Spinal cord (tissue), 10 donors: ENCODE results near the gene PRMT9. TPM values are rescaled to one million over a fixed set of nuclear protein-coding genes. Genes with fewer than 3 reads are reported as not detected.
A peak's percentile ranks its signal among the peaks of the same experiment; 100 is the strongest.

Experiments used
- DNase-seq, 6 donors: peaks; one replicate each; pipeline versions ENCODE4 v3.0.0 to v3.0.0-alpha.2; 2013 to 2015; ENCODE audit warnings: low spot score in 6 of 6, low read depth in 4 of 6
- H3K27ac ChIP-seq: one replicate; pipeline ENCODE4 v1.5.1; 2013; ENCODE audit warnings: low read depth, low read length, control low read depth
- H3K27me3 ChIP-seq: one replicate; pipeline ENCODE4 v1.6.1; 2013; ENCODE audit warnings: low read length; ENCODE audit not compliant: control insufficient read depth, insufficient read depth
- H3K36me3 ChIP-seq: one replicate; pipeline ENCODE4 v1.6.1; 2013; ENCODE audit warnings: low read length; ENCODE audit not compliant: control insufficient read depth, insufficient read depth
- H3K4me1 ChIP-seq: one replicate; pipeline ENCODE4 v1.6.1; 2013; ENCODE audit warnings: low read length; ENCODE audit not compliant: control insufficient read depth, insufficient read depth
- H3K4me3 ChIP-seq: one replicate; pipeline ENCODE4 v1.5.1; 2013; ENCODE audit warnings: low read depth, low read length, control low read depth
- H3K9me3 ChIP-seq: one replicate; pipeline ENCODE4 v1.6.1; 2013; ENCODE audit warnings: low read length; ENCODE audit not compliant: control insufficient read depth, insufficient read depth
- WGBS: methylation state at CpG from one replicate; pipeline ENCODE4 v1.1.5; 2013; ENCODE audit warnings: missing lambda C conversion rate; ENCODE audit not compliant: insufficient coverage; 5-methylcytosine and 5-hydroxymethylcytosine counted together
- polyA plus RNA-seq, 2 donors: library from polyadenylated mRNA; unstranded; fragments of 120-200 nt; gene quantifications; one replicate each; pipeline ENCODE4 v1.2.1, GENCODE V29; 2013; ENCODE audit not compliant: insufficient read length in 2 of 2
- total RNA-seq, 2 donors: library from RNA; depleted of rRNA in 1 of 2; stranded (reverse); fragments of 120-200 nt in 1 of 2; fragments of >200 nt in 1 of 2; gene quantifications; one replicate each; pipeline versions ENCODE4 v1.2.3 to v1.2.4, GENCODE V29; 2013 to 2014
- donor health status: healthy.

The PRMT9 gene
- total and polyA plus RNA-seq, 4 donors, result 14.4 to 27.2 (median 17.6) TPM

DNA sequence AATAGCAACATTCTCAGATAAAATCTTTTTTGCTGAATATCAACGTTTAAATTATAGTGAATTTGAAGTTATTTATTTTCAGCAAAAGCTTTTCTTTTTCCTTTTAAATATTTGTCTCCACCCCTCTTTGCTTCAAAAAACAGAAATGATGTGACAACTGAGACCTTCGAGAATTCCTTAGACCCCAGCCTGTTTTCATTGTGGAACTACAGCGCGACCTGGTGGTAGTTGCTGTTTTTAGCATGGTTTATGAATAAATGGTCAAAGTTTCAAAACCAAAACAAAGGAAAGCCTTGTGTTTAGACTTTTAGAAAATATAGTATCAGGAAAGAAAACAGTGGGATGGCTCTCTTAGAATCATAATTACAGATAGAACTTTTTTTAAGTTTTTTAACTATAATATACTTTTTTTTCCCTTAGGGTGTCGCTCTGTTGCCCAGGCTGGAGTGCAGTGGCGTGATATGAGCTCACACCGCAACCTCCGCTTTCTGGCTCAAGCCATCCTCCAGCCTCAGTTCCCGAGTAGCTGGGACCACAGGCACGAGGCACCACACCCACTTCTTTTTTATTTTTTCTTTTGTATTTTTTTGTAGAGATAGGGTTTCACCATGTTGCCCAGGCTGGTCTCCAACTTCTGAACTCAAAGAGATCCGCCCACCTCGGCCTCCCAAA, 93.6 kb downstream of the PRMT9 start:
- peak; percentile 54 to 91 (median 71) for DNase-seq
- Histone ChIP-seq H3K4me3 (no peak overlapping the region), H3K27me3 (no peaks in the 10 kb centered on the region), H3K36me3 (no peaks in the 10 kb centered on the region), H3K9me3 (no peaks in the 10 kb centered on the region), H3K4me1 (peaks cover 5% of the 10 kb centered on the region), H3K27ac (no peak overlapping the region)
- 100% methylated on average over 3 of the region's 12 CpGs for WGBS

DNA sequence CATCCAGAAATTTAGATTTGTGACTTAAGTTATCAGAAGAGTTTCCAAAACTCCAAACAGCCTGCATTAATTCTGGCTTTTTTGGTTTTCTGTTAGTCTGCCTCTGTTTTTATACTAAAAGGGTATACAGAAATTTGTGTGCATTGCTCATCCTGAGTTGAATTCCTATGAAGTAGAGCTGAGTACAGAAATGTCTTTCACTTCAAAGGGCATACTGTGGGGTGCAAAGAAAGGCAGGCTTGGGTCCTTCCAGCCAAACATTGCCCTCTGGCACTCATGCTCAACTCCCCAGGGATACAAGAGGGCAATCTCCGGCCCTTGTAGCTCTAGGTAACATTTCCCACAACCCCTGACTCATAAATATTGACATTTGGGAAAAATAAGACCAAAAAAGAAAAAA, 94.4 kb downstream of the PRMT9 start:
- H3K36me3 ChIP-seq, result no peaks in the 10 kb centered on the region
- no CpG with 5 or more reads among the region's 1 CpG for WGBS
- H3K27ac ChIP-seq, result peak overlapping the region; percentile 62
- peak in 3 of 6 donors; percentile 2 to 35 (median 5) for DNase-seq
- no peaks in the 10 kb centered on the region for H3K27me3 ChIP-seq
- no peaks in the 10 kb centered on the region for H3K9me3 ChIP-seq
- peaks cover 5% of the 10 kb centered on the region for H3K4me1 ChIP-seq
- H3K4me3 ChIP-seq, result no peak overlapping the region

Other genes with a start within 250 kb of the PRMT9 start
- 10 to 100 TPM; 39.2 to 50.6 TPM for gene EDNRA, start 203.1 kb downstream of the PRMT9 start, total RNA-seq
- 10 to 100 TPM; 15.2 to 15.3 TPM for gene EDNRA, start 203.1 kb downstream of the PRMT9 start, polyA plus RNA-seq
- gene TMEM184C, start 66.8 kb downstream of the PRMT9 start, total RNA-seq, result 10 to 100 TPM; 52.1 to 54.8 TPM
- 10 to 100 TPM; 41.7 to 45.1 TPM for gene TMEM184C, start 66.8 kb downstream of the PRMT9 start, polyA plus RNA-seq
- 10 to 100 TPM; 26.0 to 27.8 TPM for gene ARHGAP10, start 47.9 kb upstream of the PRMT9 start, total RNA-seq
- 1 to 10 TPM; 6.4 to 8.8 TPM for gene ARHGAP10, start 47.9 kb upstream of the PRMT9 start, polyA plus RNA-seq